Liver (tissue), 9 donors: ENCODE data around the gene B4GALT3. TPM values are rescaled to one million over a fixed set of nuclear protein-coding genes. Genes with fewer than 3 reads are reported as not detected.

Experiments used
- DNase-seq: peaks from one replicate; pipeline ENCODE4 v3.0.0-alpha.2; 2017; ENCODE audit warnings: low spot score
- H3K27ac ChIP-seq, 2 donors: one replicate each; pipeline ENCODE4 v1.7.0; 2013; ENCODE audit warnings: inconsistent platforms in 2 of 2, low read length in 2 of 2, control low read depth in 1 of 2, low read depth in 1 of 2, mild to moderate bottlenecking in 1 of 2
- H3K27me3 ChIP-seq, 4 donors: one replicate each; pipeline versions ENCODE4 v1.6.1 to v1.7.0; 2013; ENCODE audit warnings: low read length in 3 of 4, inconsistent platforms in 1 of 4, mild to moderate bottlenecking in 1 of 4, moderate library complexity in 1 of 4; ENCODE audit not compliant: control insufficient read depth in 4 of 4, insufficient read depth in 4 of 4
- H3K36me3 ChIP-seq, 4 donors: one replicate each; pipeline versions ENCODE4 v1.6.1 to v1.7.0; 2013; ENCODE audit warnings: low read length in 3 of 4, mild to moderate bottlenecking in 3 of 4, low read depth in 1 of 4, moderate library complexity in 1 of 4; ENCODE audit not compliant: control insufficient read depth in 4 of 4, insufficient read depth in 3 of 4
- H3K4me1 ChIP-seq, 4 donors: one replicate each; pipeline versions ENCODE4 v1.6.1 to v1.7.0; 2013; ENCODE audit warnings: low read length in 3 of 4, mild to moderate bottlenecking in 3 of 4, moderate library complexity in 1 of 4; ENCODE audit not compliant: control insufficient read depth in 4 of 4, insufficient read depth in 4 of 4
- H3K4me3 ChIP-seq, 3 donors: one replicate each; pipeline versions ENCODE4 v1.6.1 to v1.7.0; 2013; ENCODE audit warnings: low read length in 3 of 3, control low read depth in 1 of 3, low read depth in 1 of 3, mild to moderate bottlenecking in 1 of 3
- H3K9ac ChIP-seq, 2 donors: one replicate each; pipeline ENCODE4 v1.7.0; 2013; ENCODE audit warnings: low read length in 2 of 2, mild to moderate bottlenecking in 2 of 2, moderate library complexity in 2 of 2, control low read depth in 1 of 2, low read depth in 1 of 2
- H3K9me3 ChIP-seq, 4 donors: one replicate each; pipeline versions ENCODE4 v1.6.1 to v1.7.0; 2013; ENCODE audit warnings: low read length in 3 of 4; ENCODE audit not compliant: control insufficient read depth in 4 of 4
- EGR1 ChIP-seq, 2 donors: IDR thresholded peaks; 2 replicates each; pipeline ENCODE4 v1.6.1; 2016 to 2018; ENCODE audit warnings: antibody characterized with exemption in 2 of 2, low read depth in 2 of 2
- FOXA1 ChIP-seq: IDR thresholded peaks from 2 replicates; pipeline ENCODE4 v1.6.1; 2016; ENCODE audit warnings: antibody characterized with exemption
- FOXA2 ChIP-seq: IDR thresholded peaks from 2 replicates; pipeline ENCODE4 v1.6.1; 2016; ENCODE audit warnings: antibody characterized with exemption
- GABPA ChIP-seq, 2 donors: IDR thresholded peaks in 1 of 2; conservative IDR thresholded peaks in 1 of 2; 2 replicates each; pipeline ENCODE4 v1.6.1; 2016; ENCODE audit warnings: antibody characterized with exemption in 2 of 2, mild to moderate bottlenecking in 1 of 2, moderate library complexity in 1 of 2
- NR2F2 ChIP-seq: IDR thresholded peaks from 2 replicates; pipeline ENCODE4 v1.6.1; 2016; ENCODE audit warnings: antibody characterized with exemption
- RAD21 ChIP-seq, 2 donors: IDR thresholded peaks; 2 replicates each; pipeline ENCODE4 v1.6.1; 2016; ENCODE audit warnings: antibody characterized with exemption in 2 of 2, mild to moderate bottlenecking in 2 of 2
- RXRA ChIP-seq, 2 donors: IDR thresholded peaks; 2 replicates each; pipeline ENCODE4 v1.6.1; 2017 to 2018; ENCODE audit warnings: antibody characterized with exemption in 2 of 2, mild to moderate bottlenecking in 1 of 2
- SP1 ChIP-seq: IDR thresholded peaks from 2 replicates; pipeline ENCODE4 v1.6.1; 2018; ENCODE audit warnings: antibody characterized with exemption, mild to moderate bottlenecking
- TAF1 ChIP-seq: conservative IDR thresholded peaks from 2 replicates; pipeline ENCODE4 v1.6.1; 2016; ENCODE audit warnings: antibody characterized with exemption, mild to moderate bottlenecking
- WGBS: extraction: QIAGEN DNeasy Blood & Tissue Kit; methylation state at CpG from one replicate; pipeline ENCODE4 v1.1.7; 2013; 5-methylcytosine and 5-hydroxymethylcytosine counted together
- polyA plus RNA-seq, 2 donors: library from polyadenylated mRNA; stranded (reverse) in 1 of 2; unstranded in 1 of 2; fragments of 200-250 nt in 1 of 2; fragments of >200 nt in 1 of 2; fragmentation: Nextera tagmentation in 1 of 2; extraction: Ambion mirVana in 1 of 2; gene quantifications; one replicate each; pipeline versions ENCODE4 v1.2.1 to v1.2.3, GENCODE V29; 2013 to 2015
- total RNA-seq, 2 donors: library from RNA; depleted of rRNA; stranded (reverse); fragments of >200 nt; gene quantifications; one replicate each; pipeline ENCODE4 v1.2.3, GENCODE V29; 2014
- TF ChIP-seq, protein P1 (sequence below): IDR thresholded peaks from 2 replicates; pipeline ENCODE4 v1.6.1; 2016; ENCODE audit warnings: antibody characterized with exemption
- TF ChIP-seq, protein P2 (sequence below): IDR thresholded peaks from 2 replicates; pipeline ENCODE4 v1.6.1; 2016; ENCODE audit warnings: antibody characterized with exemption
- TF ChIP-seq, protein P3 (sequence below): IDR thresholded peaks from 2 replicates; pipeline ENCODE4 v1.6.1; 2016; ENCODE audit warnings: antibody characterized with exemption, mild to moderate bottlenecking
- donor health status: healthy.
- donor health status: healthy.
- donor health status: healthy.
- donor health status: healthy.
- donor health status: healthy.

Gene B4GALT3
- total and polyA plus RNA-seq, 4 donors: 13.1 to 23.8 (median 14.7) TPM

DNA sequence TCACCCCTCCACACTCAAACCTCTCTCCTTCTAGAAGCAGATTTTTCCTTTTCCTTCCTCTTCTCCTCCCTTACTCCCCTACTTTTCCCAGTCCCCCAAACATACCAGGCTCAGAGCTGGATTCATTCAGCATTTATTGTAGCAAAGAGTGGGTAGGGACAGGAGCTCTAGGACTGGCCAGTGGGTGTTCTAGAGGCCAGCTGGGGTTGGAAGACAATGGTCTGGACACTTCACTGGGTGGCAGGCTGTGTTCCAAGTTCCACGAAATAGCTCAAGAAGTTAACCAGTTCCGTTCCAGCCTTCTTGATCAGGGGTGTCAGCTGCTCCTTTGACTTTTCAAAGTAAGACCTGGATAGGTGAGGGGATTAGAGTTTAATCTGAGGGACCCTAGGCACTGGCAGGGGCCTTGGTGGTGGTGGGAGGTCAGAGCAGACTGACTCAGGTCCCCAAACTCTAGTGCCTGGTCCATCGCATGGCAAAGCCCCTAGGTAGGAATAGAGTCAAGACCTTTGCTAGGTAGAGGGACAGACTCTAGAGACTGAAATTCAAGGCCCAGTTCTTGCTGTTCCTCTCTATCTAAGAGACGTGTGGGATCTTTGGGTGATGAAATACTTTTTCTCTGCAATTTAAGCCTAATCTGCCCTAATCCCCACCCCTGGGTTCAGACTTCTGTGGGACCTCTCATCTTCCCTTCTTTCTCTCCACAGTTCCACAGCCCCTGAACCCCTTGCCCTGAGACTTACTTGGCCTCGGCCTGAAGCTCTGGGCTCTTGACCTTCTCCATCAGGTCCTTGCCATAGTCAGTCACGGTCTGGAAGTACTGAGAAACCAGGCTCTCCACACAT lies 45.1 kb upstream of the B4GALT3 start:
- no peak for DNase-seq
- Histone ChIP-seq H3K4me1 (peaks cover 3 to 54% (median 33%) of the 10 kb centered on the region in 4 donors), H3K27ac (peak overlapping the region; percentile 93 to 100), H3K9me3 (no peaks in the 10 kb centered on the region), H3K9ac (peak overlapping the region; percentile 71 to 96), H3K36me3 (peaks cover 0 to 6% (median 0%) of the 10 kb centered on the region in 4 donors), H3K27me3 (no peaks in the 10 kb centered on the region), H3K4me3 (peak overlapping the region; percentile 68 to 96 (median 84))
- TF ChIP-seq SP1 (no peak), RXRA (IDR thresholded peaks at IDR 0.05) (no peak), EGR1 (IDR thresholded peaks at IDR 0.05; ENCODE audit: low read depth in 2 of 2) (no peak), TAF1 (no peak), GABPA (IDR thresholded peaks at IDR 0.05 in 1 of 2, conservative IDR thresholded peaks at IDR 0.05 in 1 of 2) (no peak), FOXA1 (no peak), NR2F2 (no peak)
- TF ChIP-seq, protein P1, sequence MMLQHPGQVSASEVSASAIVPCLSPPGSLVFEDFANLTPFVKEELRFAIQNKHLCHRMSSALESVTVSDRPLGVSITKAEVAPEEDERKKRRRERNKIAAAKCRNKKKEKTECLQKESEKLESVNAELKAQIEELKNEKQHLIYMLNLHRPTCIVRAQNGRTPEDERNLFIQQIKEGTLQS: no peak
- TF ChIP-seq, protein P2, sequence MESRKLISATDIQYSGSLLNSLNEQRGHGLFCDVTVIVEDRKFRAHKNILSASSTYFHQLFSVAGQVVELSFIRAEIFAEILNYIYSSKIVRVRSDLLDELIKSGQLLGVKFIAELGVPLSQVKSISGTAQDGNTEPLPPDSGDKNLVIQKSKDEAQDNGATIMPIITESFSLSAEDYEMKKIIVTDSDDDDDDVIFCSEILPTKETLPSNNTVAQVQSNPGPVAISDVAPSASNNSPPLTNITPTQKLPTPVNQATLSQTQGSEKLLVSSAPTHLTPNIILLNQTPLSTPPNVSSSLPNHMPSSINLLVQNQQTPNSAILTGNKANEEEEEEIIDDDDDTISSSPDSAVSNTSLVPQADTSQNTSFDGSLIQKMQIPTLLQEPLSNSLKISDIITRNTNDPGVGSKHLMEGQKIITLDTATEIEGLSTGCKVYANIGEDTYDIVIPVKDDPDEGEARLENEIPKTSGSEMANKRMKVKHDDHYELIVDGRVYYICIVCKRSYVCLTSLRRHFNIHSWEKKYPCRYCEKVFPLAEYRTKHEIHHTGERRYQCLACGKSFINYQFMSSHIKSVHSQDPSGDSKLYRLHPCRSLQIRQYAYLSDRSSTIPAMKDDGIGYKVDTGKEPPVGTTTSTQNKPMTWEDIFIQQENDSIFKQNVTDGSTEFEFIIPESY: no peak
- 34% methylated on average over 6 of the region's 6 CpGs for WGBS

- H3K4me3 ChIP-seq: no peak overlapping the region
- 38% methylated on average over 5 of the region's 5 CpGs for WGBS
- H3K27ac ChIP-seq: peak overlapping the region; percentile 86 to 100
- no peak for DNase-seq
- H3K4me1 ChIP-seq: peaks cover 9 to 45% (median 25%) of the 10 kb centered on the region in 4 donors
- H3K9me3 ChIP-seq: no peaks in the 10 kb centered on the region
- H3K27me3 ChIP-seq: no peaks in the 10 kb centered on the region
- H3K9ac ChIP-seq: no peak overlapping the region
- peaks cover 0 to 6% (median 0%) of the 10 kb centered on the region in 4 donors for H3K36me3 ChIP-seq
- TF ChIP-seq, protein P3, sequence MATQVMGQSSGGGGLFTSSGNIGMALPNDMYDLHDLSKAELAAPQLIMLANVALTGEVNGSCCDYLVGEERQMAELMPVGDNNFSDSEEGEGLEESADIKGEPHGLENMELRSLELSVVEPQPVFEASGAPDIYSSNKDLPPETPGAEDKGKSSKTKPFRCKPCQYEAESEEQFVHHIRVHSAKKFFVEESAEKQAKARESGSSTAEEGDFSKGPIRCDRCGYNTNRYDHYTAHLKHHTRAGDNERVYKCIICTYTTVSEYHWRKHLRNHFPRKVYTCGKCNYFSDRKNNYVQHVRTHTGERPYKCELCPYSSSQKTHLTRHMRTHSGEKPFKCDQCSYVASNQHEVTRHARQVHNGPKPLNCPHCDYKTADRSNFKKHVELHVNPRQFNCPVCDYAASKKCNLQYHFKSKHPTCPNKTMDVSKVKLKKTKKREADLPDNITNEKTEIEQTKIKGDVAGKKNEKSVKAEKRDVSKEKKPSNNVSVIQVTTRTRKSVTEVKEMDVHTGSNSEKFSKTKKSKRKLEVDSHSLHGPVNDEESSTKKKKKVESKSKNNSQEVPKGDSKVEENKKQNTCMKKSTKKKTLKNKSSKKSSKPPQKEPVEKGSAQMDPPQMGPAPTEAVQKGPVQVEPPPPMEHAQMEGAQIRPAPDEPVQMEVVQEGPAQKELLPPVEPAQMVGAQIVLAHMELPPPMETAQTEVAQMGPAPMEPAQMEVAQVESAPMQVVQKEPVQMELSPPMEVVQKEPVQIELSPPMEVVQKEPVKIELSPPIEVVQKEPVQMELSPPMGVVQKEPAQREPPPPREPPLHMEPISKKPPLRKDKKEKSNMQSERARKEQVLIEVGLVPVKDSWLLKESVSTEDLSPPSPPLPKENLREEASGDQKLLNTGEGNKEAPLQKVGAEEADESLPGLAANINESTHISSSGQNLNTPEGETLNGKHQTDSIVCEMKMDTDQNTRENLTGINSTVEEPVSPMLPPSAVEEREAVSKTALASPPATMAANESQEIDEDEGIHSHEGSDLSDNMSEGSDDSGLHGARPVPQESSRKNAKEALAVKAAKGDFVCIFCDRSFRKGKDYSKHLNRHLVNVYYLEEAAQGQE: no peak
- TF ChIP-seq FOXA2: no peak
- no peak for TF ChIP-seq NR2F2
- TF ChIP-seq, protein P1: no peak
- TF ChIP-seq RAD21 (IDR thresholded peaks at IDR 0.05): no peak
- no peak for TF ChIP-seq RXRA (IDR thresholded peaks at IDR 0.05)
- TF ChIP-seq TAF1: no peak
Observed at GRCh38 chr1:161220002-161220401, 42.7 kb upstream of the B4GALT3 start.
